Measurements from ENCODE around the gene ZNF829. TPM values are rescaled to one million over a fixed set of nuclear protein-coding genes. Genes with fewer than 3 reads are reported as not detected.

Gene ZNF829
- 1 to 10 TPM in 3 of 4 donors, under 1 TPM in 1; 0.20 to 1.9 (median 1.7) TPM for total RNA-seq

- WGBS, 2 donors (ENCODE audit: low coverage in 1 of 2), result 1 to 2% methylated on average over 8 to 40 of the region's 57 CpGs
- Histone ChIP-seq H3K27ac (peak within 1 kb of the TSS; percentile 89 to 95 (median 90)), H3K36me3 (peaks cover 0 to 24% (median 3%) of the 10 kb centered on the region in 4 donors), H3K9me3 (peaks cover 7 to 14% of the 10 kb centered on the region in 2 donors), H3K4me3 (peak within 1 kb of the TSS; percentile 57 to 81 (median 67)), H3K27me3 (no peaks in the 10 kb centered on the region), H3K4me1 (peaks cover 0 to 15% (median 9%) of the 10 kb centered on the region in 4 donors)
- in situ Hi-C loops (cut with MboI; ENCODE audit: low pct_ligation_motif_present in 1 of 4, low pct_unique_long_range_greater_than_20kb in 1 of 4, low sequenced_read_pairs in 3 of 4) (no loop called here), intact Hi-C loops (cut with DNase I; ENCODE audit: low total_unique reads) (no loop called here)
- DNase-seq, result peak; percentile 87
- TF ChIP-seq POLR2A (IDR thresholded peaks at IDR 0.05), result no peak
- TF ChIP-seq EP300 (IDR thresholded peaks at IDR 0.05; ENCODE audit: low read depth), result no peak
- peak in 1 of 3 donors; percentile 52 for TF ChIP-seq POLR2AphosphoS5 (IDR thresholded peaks at IDR 0.05)
- TF ChIP-seq CTCF (IDR thresholded peaks at IDR 0.05), result peak; percentile 43 to 69 (median 56)
These were observed at the start of gene ZNF829, which contains the start of gene ZNF568 for GRCh38 chr19:36915992-36916830. Gene ZNF829, minus strand, starts transcription at chr19:36916291. Its CDS starts 1,124 bp downstream, at chr19:36915167. Gene ZNF568, plus strand, starts transcription at chr19:36916332. Its CDS starts 6,439 bp downstream, at chr19:36922771.

- WGBS, 2 donors (ENCODE audit: low coverage in 1 of 2), result 44 to 58% methylated on average over 2 of the region's 2 CpGs
- intact Hi-C loops (cut with DNase I; ENCODE audit: low total_unique reads), result no loop called here
- no peak overlapping the region for H3K4me3 ChIP-seq
- no peaks in the 10 kb centered on the region for H3K27me3 ChIP-seq
- no peak overlapping the region for H3K27ac ChIP-seq
- H3K36me3 ChIP-seq, result no peaks in the 10 kb centered on the region
- H3K4me1 ChIP-seq, result no peaks in the 10 kb centered on the region
- DNase-seq, result no peak
- in situ Hi-C loops (cut with MboI; ENCODE audit: low pct_ligation_motif_present in 1 of 4, low pct_unique_long_range_greater_than_20kb in 1 of 4, low sequenced_read_pairs in 3 of 4), result no loop called here
- peaks cover 27 to 30% of the 10 kb centered on the region in 2 donors for H3K9me3 ChIP-seq
- TF ChIP-seq POLR2A (IDR thresholded peaks at IDR 0.05), result no peak
- TF ChIP-seq EP300 (IDR thresholded peaks at IDR 0.05; ENCODE audit: low read depth), result no peak
- TF ChIP-seq POLR2AphosphoS5 (IDR thresholded peaks at IDR 0.05), result no peak
- no peak for TF ChIP-seq CTCF (IDR thresholded peaks at IDR 0.05)
These were observed 47.2 kb upstream of the ZNF829 start for GRCh38 chr19:36963280-36963679.

GRCh38 chr19:36962346-36962745 lies 46.3 kb upstream of the ZNF829 start:
- H3K9me3 ChIP-seq, result peaks cover 30 to 32% of the 10 kb centered on the region in 2 donors
- 85 to 93% methylated on average over 5 to 6 of the region's 6 CpGs for WGBS, 2 donors (ENCODE audit: low coverage in 1 of 2)
- no peak for DNase-seq
- TF ChIP-seq POLR2A (IDR thresholded peaks at IDR 0.05), result no peak
- TF ChIP-seq POLR2AphosphoS5 (IDR thresholded peaks at IDR 0.05), result no peak
- no peak for TF ChIP-seq CTCF (IDR thresholded peaks at IDR 0.05)
- TF ChIP-seq EP300 (IDR thresholded peaks at IDR 0.05; ENCODE audit: low read depth), result no peak
- intact Hi-C loops (cut with DNase I; ENCODE audit: low total_unique reads) (no loop called here), in situ Hi-C loops (cut with MboI; ENCODE audit: low pct_ligation_motif_present in 1 of 4, low pct_unique_long_range_greater_than_20kb in 1 of 4, low sequenced_read_pairs in 3 of 4) (no loop called here)
- H3K4me3 ChIP-seq, result no peak overlapping the region
- no peaks in the 10 kb centered on the region for H3K36me3 ChIP-seq
- H3K27me3 ChIP-seq, result no peaks in the 10 kb centered on the region
- no peaks in the 10 kb centered on the region for H3K4me1 ChIP-seq
- H3K27ac ChIP-seq, result no peak overlapping the region

- TF ChIP-seq POLR2AphosphoS5 (IDR thresholded peaks at IDR 0.05) (no peak), CTCF (IDR thresholded peaks at IDR 0.05) (no peak), EP300 (IDR thresholded peaks at IDR 0.05; ENCODE audit: low read depth) (no peak), POLR2A (IDR thresholded peaks at IDR 0.05) (no peak)
- intact Hi-C loops (cut with DNase I; ENCODE audit: low total_unique reads) (no loop called here), in situ Hi-C loops (cut with MboI; ENCODE audit: low pct_ligation_motif_present in 1 of 4, low pct_unique_long_range_greater_than_20kb in 1 of 4, low sequenced_read_pairs in 3 of 4) (no loop called here)
- H3K36me3 ChIP-seq, result peaks cover 0 to 47% (median 22%) of the 10 kb centered on the region in 4 donors
- H3K9me3 ChIP-seq, result peaks cover 68 to 79% of the 10 kb centered on the region in 2 donors
- WGBS, 2 donors (ENCODE audit: low coverage in 1 of 2), result 95% methylated on average over 5 of the region's 5 CpGs
- no peak overlapping the region for H3K27ac ChIP-seq
- no peak overlapping the region for H3K4me3 ChIP-seq
- no peaks in the 10 kb centered on the region for H3K4me1 ChIP-seq
- no peaks in the 10 kb centered on the region for H3K27me3 ChIP-seq
- DNase-seq, result no peak
These were observed 34.4 kb upstream of the ZNF829 start for GRCh38 chr19:36950335-36951119.
